Stimulated activated CD4-positive, alpha-beta T cell treated with anti-CD3 and anti-CD28 coated beads, Interleukin-1b, Interleukin-23, amount 100 ng/mL, for 48 hours (primary cell): Measurements from ENCODE around the gene KCNIP3.

ENCODE experiments used
- DNase-seq: peaks from one replicate; pipeline ENCODE4 v3.0.0-alpha.2; 2020

The KCNIP3 gene

DNA sequence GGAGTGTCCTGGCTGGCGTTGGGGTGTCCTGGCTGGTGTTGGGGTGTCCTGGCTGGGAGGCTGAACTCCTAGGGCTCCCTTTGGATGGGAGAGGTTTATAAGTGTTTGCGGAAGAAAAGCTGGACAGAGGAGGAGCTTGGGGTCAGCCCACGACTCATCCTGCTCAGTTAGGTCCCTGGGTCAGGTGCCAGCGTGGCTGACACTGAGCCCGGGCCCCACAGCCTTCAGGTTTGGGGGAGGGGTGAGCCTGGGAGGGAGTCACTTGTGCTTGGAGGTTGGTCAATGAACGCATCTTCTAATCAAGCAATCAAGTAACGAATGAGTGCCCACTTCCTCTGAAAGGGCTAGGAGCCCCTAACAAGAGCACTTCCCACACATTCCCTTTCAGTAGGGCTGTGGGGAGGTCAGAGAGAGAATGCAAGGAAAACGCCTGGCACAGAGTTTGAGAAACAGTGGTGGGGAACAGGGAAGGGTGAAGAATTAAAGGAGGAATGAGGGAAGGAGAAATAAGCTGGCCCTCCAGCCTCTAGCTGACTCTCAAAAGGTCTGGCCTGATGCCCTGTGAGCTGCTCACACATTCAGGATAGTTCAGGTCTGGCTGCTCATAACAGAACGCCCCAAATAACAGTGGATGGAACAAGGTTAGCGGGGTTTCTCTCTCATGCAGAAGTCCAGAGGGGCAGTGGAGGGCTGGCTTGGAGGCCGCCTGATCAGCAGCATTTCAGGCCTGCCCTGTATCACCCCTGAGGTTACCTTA, 670 bp downstream of the KCNIP3 start:
- no peak for DNase-seq

DNA sequence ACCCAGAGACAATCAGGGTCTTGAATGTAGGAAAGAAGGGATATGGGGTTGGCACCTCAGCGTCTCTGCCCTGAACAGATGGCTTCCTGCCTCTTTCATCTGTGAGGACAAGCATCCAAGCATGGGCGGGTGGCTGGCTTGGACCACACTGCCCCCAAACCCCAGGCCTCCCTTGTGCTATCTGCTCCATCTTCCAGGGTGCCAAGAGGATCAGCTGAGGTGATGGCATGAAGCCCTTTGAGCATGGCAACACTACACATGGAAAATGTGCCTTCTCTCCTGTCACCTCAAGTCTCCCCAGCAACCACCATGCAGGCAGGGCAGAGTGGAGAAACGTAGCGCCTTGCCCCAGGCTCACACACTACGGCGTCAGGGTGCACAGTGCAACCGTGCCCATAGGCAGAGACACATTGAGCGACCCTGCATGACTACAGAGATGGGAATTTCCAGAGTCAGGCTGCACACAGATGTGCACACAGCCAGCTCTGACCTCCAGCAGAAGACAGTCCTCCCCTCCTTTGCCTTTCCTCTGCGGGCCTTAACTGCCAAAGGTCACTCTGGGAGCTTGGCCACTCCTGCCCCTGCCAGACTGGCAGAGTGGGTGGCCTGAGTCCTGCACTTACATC, 1.5 kb downstream of the KCNIP3 start:
- no peak for DNase-seq

DNA sequence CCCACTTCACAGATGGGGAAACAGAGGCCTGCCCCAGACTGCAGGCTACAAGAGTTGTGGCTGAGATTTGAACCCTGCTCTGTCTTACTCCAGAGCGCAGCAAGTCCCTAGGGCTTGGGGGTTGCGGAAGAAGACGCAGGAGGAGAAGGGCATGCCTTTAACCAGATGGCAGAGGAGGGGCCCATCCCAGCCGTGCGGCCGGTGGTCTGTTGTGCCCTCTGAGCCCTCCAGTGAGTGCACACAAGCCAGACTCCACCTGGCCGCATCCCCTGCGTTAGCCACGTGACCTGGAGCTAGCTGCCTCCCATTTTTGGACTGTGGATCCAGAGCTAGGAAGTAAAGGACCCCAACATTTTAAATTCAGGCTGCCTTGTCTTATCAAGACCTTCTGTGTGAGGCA, 2.8 kb downstream of the KCNIP3 start:
- DNase-seq, result no peak

DNA sequence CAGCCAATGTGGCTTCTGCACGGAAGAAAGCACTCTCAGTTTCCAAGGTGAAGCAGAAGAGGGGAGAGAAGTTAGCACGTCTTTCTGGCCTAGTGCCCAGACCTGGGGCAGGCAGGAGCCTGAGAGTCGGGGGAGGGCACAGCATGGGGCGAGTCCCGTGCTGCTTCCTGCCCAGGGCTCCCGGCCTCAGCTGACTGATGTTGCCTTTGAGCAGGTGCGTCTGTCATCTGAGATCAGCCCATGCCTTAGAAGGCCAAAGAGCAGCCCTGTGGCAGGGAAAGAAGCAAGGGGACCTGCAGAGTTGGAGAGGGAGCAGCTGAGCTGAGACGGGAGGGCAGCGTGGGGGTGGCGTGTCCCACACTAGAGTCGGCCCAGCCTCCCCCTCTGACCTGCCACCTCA, 3.3 kb downstream of the KCNIP3 start:
- no peak for DNase-seq

DNA sequence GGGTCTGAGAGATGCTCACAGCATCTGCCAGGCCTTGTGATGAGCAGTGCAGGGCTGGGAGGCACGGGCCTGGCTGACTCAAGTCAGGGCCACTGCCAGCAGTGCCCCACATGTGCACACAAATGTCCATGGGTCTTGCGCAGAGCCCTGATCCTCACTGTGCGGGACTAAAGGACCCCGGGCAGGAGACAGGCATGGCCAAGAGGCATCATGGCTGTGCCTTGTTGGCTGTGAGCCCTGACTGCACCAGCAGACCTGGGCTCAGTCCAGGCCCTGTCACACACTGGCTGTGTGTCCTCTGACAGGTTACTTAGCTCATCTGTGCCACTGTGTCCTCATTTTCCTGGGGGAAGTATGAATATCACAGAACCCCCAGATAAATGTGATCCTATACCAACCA, 4.0 kb downstream of the KCNIP3 start:
- no peak for DNase-seq

DNA sequence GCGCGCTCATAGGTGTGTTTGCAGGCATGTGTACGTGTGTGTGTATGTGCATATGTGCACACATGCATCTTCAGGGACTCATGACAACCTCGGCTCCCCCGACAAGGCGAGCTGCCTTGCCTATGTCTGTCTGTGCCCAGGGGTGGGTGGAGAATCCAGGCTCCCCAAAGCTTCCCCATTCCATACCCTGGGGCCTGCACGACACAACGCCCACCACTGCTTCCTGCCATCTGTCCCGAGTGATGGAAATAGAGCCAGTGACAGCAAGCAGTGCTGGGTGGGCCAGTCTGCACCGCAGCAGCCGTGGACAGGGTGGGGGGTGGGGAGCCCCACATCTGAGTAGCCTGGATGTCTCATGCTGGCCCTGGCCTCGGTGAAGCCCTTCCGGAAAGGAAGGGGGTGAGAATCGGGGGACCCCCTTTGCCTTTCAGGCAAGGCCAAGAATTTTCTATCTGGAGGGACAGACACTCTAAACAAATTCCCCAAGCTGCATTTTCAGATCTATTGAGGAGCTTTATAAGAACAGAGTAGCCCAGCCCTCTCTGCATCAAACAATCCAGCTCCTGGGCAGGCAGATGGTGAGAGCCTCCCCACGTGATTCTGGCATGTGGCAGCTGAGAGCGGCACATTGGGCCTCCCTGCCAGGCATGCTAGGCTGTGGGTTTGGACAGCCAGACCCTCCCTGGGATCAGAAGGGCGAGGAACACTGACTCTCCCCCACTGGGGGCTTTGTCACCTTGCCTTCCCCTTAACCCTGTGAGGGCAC, 4.9 kb downstream of the KCNIP3 start:
- no peak for DNase-seq

DNA sequence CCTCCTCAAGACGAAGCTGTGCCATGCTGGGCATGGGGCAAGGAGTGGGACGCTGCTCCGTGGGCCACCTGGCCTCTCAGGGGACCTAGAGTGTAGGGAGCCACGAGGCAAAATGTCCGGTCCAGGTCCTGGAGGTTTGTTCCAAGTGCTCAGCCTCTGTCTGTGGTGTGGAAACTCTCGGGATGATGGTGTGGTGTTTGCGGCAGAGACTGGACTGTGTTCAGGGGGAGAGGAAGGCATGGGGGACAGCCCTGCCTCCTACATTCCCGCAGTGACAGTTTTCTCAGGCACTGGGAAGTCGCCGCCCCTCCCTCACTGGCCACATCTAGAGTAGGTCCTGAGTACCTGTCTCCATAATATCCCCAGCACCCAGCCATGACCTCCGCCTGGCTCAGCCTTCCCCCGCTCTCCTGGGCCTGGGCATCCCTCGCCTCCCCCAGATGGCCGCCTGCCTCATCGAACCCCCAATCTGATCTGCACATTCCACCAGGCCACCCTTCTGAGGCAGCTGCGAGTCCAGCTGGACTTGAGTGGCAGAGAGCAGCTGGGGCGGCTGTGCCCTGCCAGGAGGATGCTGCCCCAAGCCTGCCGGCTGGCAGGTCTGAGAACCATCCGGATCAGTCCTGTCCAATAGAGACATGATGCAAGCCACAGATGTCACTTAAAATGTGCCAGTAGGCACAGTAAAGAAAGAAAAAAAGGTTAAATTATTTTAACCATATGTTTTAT, 6.2 kb downstream of the KCNIP3 start:
- no peak for DNase-seq

DNA sequence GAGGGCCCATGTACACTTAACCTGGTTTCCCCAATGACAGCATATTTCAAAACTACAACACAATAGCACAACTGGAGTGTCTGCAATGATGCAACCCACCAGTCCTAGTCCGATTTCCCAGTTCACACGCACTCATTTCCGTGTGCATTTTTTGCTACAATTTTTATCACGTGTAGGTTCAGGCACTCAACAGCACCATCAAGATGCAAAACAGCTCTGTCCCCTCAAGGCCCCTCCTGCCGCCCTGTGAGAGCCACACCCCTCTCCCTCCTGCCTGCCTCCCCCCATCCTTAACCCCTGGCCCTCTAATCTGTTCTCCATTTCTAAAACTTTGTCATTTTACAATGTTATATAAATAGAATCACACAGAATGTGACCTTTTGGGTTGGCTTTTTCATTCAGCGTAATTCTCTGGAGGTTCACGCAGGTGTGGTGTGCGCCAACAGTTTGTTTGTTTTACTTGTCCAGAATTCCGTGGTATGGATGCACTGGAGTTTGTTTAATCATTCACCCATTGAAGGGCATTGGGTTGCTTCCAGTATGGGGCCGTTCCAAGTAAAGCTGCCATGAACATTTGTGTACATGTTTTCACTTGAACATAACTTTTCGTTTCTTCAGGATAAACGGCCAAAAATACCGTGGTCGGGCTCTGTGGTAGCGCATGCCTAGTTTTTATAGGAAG, 8.4 kb downstream of the KCNIP3 start:
- no peak for DNase-seq

DNA sequence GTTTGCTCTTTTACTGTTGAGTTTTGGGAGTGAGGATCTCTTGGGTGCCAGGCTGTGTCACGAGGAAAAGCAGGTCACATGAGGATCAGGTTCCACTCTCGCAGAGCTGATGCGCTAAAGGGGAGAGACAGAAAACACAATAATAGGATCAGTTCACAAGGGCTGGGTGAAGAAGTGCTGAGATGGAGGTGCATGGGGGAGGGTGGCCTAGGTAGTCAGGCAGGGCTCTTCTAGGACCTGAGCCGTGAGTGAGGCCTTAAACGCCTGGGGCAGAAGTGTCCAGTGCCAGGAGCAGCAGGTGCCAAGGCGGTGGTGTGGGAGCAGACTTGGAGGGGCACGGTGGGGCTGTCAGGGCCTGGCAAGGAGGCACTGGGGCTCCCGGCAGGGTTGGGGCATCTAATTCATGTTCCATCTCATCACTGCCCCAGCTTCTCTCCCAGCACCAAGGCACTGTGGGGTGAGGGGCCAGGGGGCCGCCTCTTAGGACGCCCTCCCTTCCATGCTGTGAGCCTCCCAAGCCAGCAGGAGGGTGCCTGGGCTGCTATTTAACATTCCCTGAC, 9.3 kb downstream of the KCNIP3 start:
- DNase-seq, result no peak

DNA sequence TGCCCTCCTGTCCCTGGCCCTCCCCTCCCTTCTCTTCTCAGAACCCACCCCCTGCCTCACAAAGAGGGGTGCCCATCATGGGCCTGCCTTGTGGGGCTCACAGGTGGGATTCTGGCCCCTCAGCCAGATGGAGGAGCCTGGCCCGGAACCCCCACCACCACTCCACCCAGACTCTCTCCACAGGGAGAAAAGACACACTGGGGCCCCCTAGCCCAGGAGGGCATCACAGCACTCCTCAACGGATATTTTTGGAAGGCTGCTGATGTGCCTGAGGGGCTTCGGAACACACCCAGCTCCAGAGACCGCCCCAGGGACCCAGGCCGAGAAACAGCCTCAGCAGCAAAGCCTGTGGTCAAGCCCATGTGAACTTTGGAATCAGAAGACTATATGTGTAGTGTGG, 9.9 kb downstream of the KCNIP3 start:
- no peak for DNase-seq

DNA sequence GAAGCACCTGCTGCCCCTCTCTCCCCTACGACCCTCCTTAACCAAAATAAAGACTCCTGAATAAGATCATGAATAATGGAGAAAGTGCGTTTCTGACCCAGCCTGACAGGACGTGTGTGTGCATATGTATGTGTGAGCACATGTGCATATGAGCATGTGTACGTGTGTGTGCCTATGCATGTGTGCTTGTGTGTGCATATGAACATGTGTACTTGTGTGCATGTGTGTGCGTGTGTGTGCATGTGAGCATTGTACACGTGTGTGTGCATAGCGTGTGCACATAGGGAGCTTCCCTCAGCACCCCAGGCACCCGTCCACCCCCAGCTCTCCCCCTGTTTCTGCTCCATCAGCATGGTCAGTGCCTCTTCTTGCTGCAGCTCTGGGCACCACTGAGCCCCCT, 10.7 kb downstream of the KCNIP3 start:
- DNase-seq, result no peak

DNA sequence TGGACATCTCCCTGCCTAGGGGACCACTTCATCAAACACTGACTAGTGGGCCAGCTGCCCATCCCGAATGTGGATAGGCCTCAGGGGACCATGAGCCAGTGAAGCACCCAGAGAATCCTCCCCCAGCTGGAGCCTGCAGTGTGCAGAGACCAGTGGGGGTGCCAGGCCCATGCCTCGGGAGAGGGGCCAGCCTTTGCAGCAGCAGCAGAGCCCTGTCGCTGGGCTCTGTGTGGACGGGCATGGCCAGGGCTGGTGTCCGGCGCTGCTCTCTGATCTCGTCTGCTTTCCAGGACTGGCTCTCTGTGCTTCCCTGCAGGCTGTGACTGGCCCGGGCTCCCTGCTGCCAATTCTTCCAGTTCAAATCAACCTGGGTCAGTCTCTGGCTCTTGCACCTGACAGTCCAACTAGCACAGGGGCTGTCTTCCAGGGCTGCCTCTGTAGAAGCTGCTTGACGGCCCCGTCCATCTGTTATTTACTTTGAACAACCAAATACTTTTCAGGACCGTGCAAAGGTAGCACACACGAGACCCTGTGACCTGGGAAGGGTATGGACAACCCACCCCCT, 11.4 kb downstream of the KCNIP3 start:
- no peak for DNase-seq

DNA sequence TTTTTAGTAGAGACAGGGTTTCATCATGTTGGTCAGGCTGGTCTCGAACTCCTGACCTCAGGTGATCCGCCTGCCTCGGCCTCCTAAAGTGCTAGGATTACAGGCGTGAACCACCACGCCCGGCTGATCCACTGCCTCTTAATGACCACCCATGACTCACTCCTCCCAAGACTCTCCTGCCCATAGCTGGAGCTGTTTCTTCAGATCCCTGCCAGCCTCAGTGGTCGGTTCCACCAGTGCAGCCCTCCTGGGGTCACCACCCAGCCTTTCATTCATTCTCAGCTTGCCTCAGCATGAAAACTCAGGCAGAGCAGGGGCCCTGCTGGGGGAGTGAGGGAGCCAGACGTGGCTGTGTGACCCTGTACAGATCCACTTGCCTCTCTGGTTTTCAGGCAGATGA, 12.5 kb downstream of the KCNIP3 start:
- DNase-seq, result no peak

DNA sequence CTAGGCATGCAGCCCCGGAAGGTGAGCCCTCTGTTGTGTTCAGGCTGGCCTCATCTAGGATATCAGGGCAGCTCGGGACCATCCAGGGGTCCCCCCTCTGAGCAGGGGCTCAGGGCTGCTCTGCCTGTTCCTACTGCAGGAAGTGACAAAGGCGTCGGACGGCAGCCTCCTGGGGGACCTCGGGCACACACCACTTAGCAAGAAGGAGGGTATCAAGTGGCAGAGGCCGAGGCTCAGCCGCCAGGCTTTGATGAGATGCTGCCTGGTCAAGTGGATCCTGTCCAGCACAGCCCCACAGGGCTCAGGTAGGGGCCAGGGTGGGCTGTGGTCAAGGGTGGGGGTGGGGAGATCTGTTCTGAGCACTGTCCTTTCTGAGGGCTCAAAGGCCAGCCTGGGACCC, 13.1 kb downstream of the KCNIP3 start:
- no peak for DNase-seq

DNA sequence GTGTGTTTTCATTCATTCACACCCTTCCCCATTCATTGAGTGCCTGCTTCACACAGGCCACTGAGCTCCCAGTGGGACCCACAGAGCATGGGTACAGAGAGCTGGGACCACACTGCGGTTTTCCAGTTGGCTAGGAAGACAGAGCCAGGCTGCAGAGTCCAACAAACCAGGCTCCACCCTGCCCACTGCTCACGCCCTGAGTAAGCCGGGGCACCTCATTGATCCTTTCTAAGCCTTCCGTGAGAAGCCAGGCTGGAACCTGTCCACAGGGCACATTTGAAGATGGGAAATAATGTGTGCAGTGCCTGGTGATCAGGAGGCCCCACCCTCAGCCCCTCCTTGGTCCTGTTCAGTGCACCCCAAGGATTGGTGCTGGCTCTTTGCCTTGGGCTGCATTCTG, 13.5 kb downstream of the KCNIP3 start:
- no peak for DNase-seq

DNA sequence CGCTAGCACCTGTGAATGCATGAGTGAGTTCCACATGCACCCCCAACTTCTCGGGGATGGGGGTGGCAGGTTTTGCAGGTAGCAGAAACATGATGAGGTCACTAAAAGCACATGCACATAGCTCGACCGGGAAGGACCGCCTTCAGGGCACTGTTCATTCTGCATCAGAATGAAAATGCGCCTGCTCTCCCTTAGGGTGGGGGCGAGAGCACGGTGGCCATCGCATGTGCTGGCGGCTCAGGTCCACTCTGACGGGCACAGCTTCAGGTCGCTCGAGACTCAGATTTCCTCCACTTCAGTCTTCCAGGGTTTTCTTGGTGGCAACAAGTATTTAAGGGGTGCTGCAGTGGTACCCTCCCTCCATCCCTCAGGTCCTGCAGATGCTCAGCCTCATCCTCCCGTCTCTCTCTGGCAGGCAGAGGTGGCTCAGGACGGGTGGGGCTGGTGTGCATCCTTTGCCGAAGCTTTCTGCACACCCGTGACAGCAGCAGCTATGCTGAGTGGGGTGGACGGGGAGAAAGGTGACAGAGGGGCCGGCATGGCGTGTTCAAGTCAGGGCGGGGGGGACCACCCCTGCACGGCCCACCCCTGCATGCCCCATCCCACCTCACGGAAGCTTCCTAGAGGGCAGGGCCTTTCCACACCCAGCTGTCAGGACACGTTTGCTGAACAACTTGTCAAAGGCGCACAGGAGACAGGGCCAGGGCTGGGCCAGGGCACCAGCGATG, 14.8 kb downstream of the KCNIP3 start:
- DNase-seq, result no peak

DNA sequence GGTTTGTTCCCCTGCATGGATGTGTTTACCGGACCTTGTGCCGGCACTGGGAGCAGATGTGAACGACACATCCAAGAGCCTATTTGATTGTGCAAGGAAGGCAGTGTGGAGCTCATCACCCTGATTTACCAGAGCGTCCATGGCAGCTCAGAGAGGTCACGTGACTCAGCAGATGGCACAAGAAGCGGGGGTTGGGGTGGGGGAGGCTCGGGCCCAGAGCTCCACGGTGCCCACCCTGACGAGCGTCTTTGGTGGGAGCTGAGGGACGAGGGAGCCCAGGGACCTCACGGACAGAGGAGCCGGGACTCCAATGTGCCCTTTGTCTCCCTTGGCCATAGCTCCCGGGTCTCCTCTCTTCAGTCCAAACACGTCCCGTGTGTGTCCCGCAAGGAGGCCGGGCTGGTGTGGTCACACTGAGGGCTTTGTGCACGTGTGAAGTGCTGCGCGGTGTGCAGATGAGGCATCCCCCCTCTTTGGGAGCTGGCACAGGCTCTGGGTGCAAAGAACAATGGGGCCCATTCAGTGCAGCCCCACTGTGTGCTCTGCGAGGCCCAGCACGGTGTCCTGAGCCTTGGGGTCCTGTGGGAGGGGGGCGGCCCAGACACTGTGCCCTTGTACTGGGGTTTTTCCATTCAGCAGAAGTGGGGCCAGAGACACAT, 15.5 kb downstream of the KCNIP3 start:
- DNase-seq, result no peak

DNA sequence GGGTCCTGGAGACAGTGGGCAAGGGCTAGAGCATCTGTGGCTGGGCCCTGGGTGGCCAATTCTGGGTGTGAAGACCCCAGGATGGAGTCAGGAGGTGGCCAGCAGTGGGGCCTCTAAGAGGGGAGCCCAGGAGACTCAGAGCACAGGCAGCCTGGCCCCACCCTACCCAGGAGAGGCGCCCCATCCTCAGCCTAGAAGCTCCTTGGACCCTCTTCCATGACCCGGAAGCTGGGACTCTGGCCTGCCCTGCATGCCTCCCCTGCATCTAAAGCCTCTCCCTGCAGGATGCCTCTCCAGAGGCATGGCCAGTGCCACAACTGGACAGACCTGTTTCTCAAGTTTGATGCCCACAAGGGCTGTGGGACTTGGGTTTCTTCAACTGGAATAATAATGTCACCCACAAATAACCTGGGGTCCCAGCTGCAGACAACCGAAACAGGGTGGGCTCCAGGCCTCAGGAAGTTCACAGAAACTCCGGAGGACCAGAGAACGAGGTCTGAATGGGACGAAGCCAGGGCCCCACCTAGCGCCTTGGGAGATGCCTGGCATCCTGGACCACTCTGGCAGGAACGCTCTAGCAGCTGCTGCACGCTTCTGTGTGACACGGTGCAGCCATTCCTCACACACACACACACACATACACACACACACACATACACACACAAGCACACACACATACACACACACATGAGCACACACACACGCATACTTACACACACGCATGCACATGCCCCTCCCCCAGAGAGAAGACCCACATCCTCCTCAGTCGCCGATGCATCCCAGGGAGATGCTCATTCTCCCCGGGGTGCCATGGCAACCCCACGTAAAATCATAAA, 16.4 kb downstream of the KCNIP3 start:
- no peak for DNase-seq

DNA sequence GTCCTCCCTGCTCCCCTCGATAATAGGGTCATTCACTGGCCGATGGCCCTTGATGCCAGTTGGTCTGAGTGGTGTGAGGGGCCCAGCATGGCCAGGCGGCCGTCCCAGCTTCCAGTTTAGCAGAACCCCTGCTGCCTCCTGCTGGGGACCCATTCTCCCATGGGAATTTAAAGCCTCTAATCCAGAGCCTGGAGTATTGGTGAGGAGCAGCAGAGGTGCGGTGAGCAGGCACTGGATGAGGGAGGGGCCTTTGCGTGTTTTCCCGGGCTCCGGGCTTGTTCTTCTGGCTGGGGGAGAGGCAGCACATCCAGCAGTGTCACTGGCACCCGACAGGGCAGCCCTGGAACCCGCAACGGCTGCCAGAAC, 17.4 kb downstream of the KCNIP3 start:
- no peak for DNase-seq
